GM12878 (cell line): ENCODE measurements around the gene KLHDC8A.

Experiments
- GABPA ChIP-seq: IDR thresholded peaks from 2 replicates; pipeline ENCODE4 v1.6.1; 2014; ENCODE audit warnings: antibody characterized with exemption, low read depth, mild to moderate bottlenecking, inconsistent platforms
- SMAD1 ChIP-seq: fragments of 450-650 bp; IDR thresholded peaks from 2 replicates; pipeline ENCODE4 v1.6.1; 2018; ENCODE audit warnings: mild to moderate bottlenecking, low read depth; ENCODE audit not compliant: partially characterized antibody

DNA sequence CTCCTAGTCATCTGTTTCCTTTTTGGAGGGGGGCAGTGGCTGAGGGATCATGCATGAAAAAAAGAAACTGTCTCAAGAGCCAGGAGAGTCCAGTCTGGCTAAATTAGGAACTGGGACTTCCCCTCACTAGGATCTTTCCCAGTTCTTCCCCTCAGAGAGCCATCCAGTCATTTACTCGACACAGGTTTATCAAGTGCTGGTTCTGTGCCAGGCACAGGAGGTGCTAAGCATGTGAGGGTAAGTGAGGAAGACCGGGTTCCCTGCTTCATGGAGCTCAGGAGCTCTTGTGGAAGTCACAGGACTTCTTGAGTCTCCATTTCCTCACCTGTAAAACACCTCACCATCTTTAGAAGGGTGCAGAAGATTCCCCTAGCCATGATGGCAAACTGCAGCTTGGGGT is 26.6 kb downstream of the KLHDC8A start:
- TF ChIP-seq GABPA (no peak), SMAD1 (no peak)
